Fibroblast of pulmonary artery (primary cell): ENCODE results near the gene RALY.
"Not testable (repeated sequence)": the region's sequence is repeated elsewhere in the genome, so short reads cannot be mapped to it uniquely, and the experiment has no call there.

Experiments used
- DNase-seq: peaks from one replicate; pipeline ENCODE4 v3.0.0-alpha.2; 2010; ENCODE audit warnings: low read depth
- H3K4me3 ChIP-seq: replicated peaks from 2 replicates; pipeline ENCODE4 v1.5.1; 2011; ENCODE audit warnings: low read depth, mild to moderate bottlenecking, control low read depth, low read length, moderate library complexity
- TF ChIP-seq, protein P1 (sequence below): IDR thresholded peaks from 2 replicates; pipeline ENCODE4 v1.5.1; 2011; ENCODE audit warnings: mild to moderate bottlenecking, control low read depth, low read length, inconsistent platforms; ENCODE audit errors: missing control alignments

The RALY gene

DNA sequence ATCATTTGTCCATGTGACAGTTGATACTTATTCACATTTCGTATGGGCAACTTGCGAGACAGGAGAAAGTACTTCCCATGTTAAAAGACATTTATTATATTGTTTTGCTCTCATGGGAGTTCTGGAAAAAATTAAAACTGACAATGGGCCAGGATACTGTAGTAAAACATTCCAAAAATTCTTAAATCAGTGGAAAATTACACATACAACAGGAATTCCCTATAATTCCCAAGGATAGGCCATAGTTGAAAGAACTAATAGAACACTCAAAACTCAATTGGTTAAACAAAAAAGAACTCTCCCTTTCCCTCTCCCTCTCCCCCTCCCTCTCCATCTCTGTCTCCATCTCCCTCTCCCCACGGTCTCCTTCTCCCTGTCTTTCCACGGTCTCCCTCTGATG is 137.8 kb downstream of the RALY start:
- TF ChIP-seq, protein P1, sequence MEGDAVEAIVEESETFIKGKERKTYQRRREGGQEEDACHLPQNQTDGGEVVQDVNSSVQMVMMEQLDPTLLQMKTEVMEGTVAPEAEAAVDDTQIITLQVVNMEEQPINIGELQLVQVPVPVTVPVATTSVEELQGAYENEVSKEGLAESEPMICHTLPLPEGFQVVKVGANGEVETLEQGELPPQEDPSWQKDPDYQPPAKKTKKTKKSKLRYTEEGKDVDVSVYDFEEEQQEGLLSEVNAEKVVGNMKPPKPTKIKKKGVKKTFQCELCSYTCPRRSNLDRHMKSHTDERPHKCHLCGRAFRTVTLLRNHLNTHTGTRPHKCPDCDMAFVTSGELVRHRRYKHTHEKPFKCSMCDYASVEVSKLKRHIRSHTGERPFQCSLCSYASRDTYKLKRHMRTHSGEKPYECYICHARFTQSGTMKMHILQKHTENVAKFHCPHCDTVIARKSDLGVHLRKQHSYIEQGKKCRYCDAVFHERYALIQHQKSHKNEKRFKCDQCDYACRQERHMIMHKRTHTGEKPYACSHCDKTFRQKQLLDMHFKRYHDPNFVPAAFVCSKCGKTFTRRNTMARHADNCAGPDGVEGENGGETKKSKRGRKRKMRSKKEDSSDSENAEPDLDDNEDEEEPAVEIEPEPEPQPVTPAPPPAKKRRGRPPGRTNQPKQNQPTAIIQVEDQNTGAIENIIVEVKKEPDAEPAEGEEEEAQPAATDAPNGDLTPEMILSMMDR, result no peak
- no peak overlapping the region for H3K4me3 ChIP-seq
- DNase-seq, result no peak

DNA sequence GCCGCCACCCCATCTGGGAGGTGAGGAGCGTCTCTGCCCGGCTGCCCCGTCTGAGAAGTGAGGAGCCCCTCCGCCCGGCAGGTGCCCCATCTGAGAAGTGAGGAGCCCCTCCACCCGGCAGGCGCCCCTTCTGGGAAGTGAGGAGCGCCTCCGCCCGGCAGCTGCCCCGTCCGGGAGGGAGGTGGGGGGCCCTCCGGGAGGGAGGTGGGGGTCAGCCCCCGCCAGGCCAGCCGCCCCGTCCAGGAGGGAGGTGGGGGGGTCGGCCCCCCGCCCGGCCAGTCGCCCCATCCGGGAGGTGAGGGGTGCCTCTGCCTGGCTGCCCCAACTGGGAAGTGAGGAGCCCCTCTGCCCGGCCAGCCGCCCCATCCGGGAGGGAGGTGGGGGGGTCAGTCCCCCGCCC is 138.8 kb downstream of the RALY start:
- H3K4me3 ChIP-seq, DNase-seq: not testable (repeated sequence)

- not testable (repeated sequence) for H3K4me3 ChIP-seq, DNase-seq
Observed at GRCh38 chr20:34132943-34133342, 139.2 kb downstream of the RALY start.

- H3K4me3 ChIP-seq, DNase-seq: not testable (repeated sequence)
Observed at GRCh38 chr20:34133365-34133860, 139.7 kb downstream of the RALY start.
